Endodermal cell (in vitro differentiated cells): Measurements from ENCODE around the gene RLBP1. TPM values are rescaled to one million over a fixed set of nuclear protein-coding genes. Genes with fewer than 3 reads are reported as not detected.
"Not testable (repeated sequence)": the region's sequence is repeated elsewhere in the genome, so short reads cannot be mapped to it uniquely, and the experiment has no call there.

Source experiments
- DNase-seq: peaks from one replicate; pipeline ENCODE4 v3.0.0-alpha.2; 2017
- H3K27ac ChIP-seq: 2 replicates; pipeline ENCODE4 v1.5.1; 2013; ENCODE audit warnings: mild to moderate bottlenecking, low read depth, low read length, moderate library complexity
- H3K27me3 ChIP-seq: 2 replicates; pipeline ENCODE4 v1.6.1; 2013; ENCODE audit warnings: mild to moderate bottlenecking, low read length, moderate library complexity; ENCODE audit not compliant: insufficient read depth, control insufficient read depth, poor library complexity, severe bottlenecking
- H3K36me3 ChIP-seq: 2 replicates; pipeline ENCODE4 v1.7.0; 2013; ENCODE audit warnings: mild to moderate bottlenecking, low read length, moderate library complexity; ENCODE audit not compliant: control insufficient read depth, insufficient read depth
- H3K4me1 ChIP-seq: one replicate; pipeline ENCODE4 v1.7.0; 2013; ENCODE audit warnings: low read length; ENCODE audit not compliant: control insufficient read depth, insufficient read depth
- H3K4me3 ChIP-seq: 2 replicates; pipeline ENCODE4 v1.5.1; 2013; ENCODE audit warnings: mild to moderate bottlenecking, low read length, moderate library complexity
- H3K9ac ChIP-seq: 2 replicates; pipeline ENCODE4 v1.6.1; 2013; ENCODE audit warnings: mild to moderate bottlenecking, low read length, moderate library complexity; ENCODE audit not compliant: poor library complexity, severe bottlenecking; ENCODE audit errors: extremely low read depth
- H3K9me3 ChIP-seq: 2 replicates; pipeline ENCODE4 v1.6.1; 2013; ENCODE audit warnings: mild to moderate bottlenecking, low read length, moderate library complexity; ENCODE audit not compliant: control insufficient read depth
- H3K27ac Mint-ChIP-seq: 2 replicates; pipeline ENCODE4 v1.8.0; 2020; ENCODE audit warnings: mixed read lengths
- H3K27me3 Mint-ChIP-seq: 2 replicates; pipeline ENCODE4 v1.8.0; 2021; ENCODE audit warnings: mild to moderate bottlenecking, mixed read lengths; ENCODE audit not compliant: insufficient read depth
- H3K36me3 Mint-ChIP-seq: 2 replicates; pipeline ENCODE4 v1.8.0; 2020; ENCODE audit warnings: low read depth, mixed read lengths
- H3K4me1 Mint-ChIP-seq: 2 replicates; pipeline ENCODE4 v1.8.0; 2020; ENCODE audit warnings: mixed read lengths
- H3K4me3 Mint-ChIP-seq: 2 replicates; pipeline ENCODE4 v1.8.0; 2020; ENCODE audit warnings: mild to moderate bottlenecking, moderate library complexity, mixed read lengths
- H3K9me3 Mint-ChIP-seq: 2 replicates; pipeline ENCODE4 v1.8.0; 2020; ENCODE audit warnings: mild to moderate bottlenecking, mixed read lengths
- CTCF ChIP-seq: fragments of 200-600 bp; sonication (generic); conservative IDR thresholded peaks from 2 replicates; pipeline ENCODE4 v1.5.0; 2021; ENCODE audit warnings: antibody characterized with exemption, mild to moderate bottlenecking
- WGBS, 2 experiments: methylation state at CpG; one replicate each; pipeline versions ENCODE4 v1.1.5 to v1.1.7; 2013; ENCODE audit warnings: missing lambda C conversion rate in 2 of 2, mixed read lengths in 1 of 2; ENCODE audit not compliant: insufficient coverage in 1 of 2, insufficient read length in 1 of 2; 5-methylcytosine and 5-hydroxymethylcytosine counted together
- long read RNA-seq, 4 experiments: library from polyadenylated mRNA in 2 of 4; library from RNA in 1 of 4; library from capped mRNA in 1 of 4; stranded (forward) in 3 of 4; unstranded in 1 of 4; transcript quantifications; one replicate each; pipeline ENCODE4 v2.0.0, GENCODE V29; 2020 to 2021; ENCODE audit warnings: inconsistent platforms in 1 of 4
- polyA plus RNA-seq, 2 experiments: library from polyadenylated mRNA; stranded (reverse); fragments of 50-300 nt; gene quantifications; one replicate each; pipeline ENCODE4 v1.2.3, GENCODE V29; 2013
- total RNA-seq, 2 donors: library from RNA; stranded (reverse); fragmentation: NEBNext Ultra II Directional in 1 of 2; extraction: Animal tissue kit (Norgen Biotek cat#: 25700) in 1 of 2; gene quantifications; 2 replicates in 1 of 2; 3 replicates in 1 of 2; pipeline ENCODE4 v1.2.1, GENCODE V29; 2021

RLBP1 gene
- total RNA-seq, result not detected
- not detected for polyA plus RNA-seq (2013, experiment 1 of 2)
- 0.41 TPM for polyA plus RNA-seq (2013, experiment 2 of 2)
- long read RNA-seq, experiment 1, result 0 reads
- long read RNA-seq, experiment 2, result 0 reads
- long read RNA-seq, experiment 3, result 0 reads
- long read RNA-seq, experiment 4, result 0 reads

GRCh38 chr15:89221543-89221942 lies at the start of gene RLBP1:
RLBP1 (minus strand) TSS chr15:89221579; CDS start chr15:89218975, 2,604 bp downstream.
- Histone ChIP-seq H3K27ac (no peak within 1 kb of the TSS), H3K9ac (no peak within 1 kb of the TSS), H3K9me3 (no peaks in the 10 kb centered on the region), H3K27me3 (no peaks in the 10 kb centered on the region), H3K4me3 (no peak within 1 kb of the TSS), H3K4me1 (no peaks in the 10 kb centered on the region), H3K36me3 (no peaks in the 10 kb centered on the region)
- no peak for DNase-seq
- 92% methylated on average over 10 of the region's 11 CpGs; no CpG with 5 or more reads in 1 of the 2 experiments for WGBS, 2 experiments
- no peaks in the 10 kb centered on the region for H3K27me3 Mint-ChIP-seq
- TF ChIP-seq CTCF, result no peak
- H3K27ac Mint-ChIP-seq, result no peak within 1 kb of the TSS
- H3K36me3 Mint-ChIP-seq, result no peaks in the 10 kb centered on the region
- H3K9me3 Mint-ChIP-seq, result no peaks in the 10 kb centered on the region
- peaks cover 8% of the 10 kb centered on the region for H3K4me1 Mint-ChIP-seq
- no peak within 1 kb of the TSS for H3K4me3 Mint-ChIP-seq

GRCh38 chr15:89250142-89250541 lies 28.8 kb upstream of the RLBP1 start:
- peaks cover 48% of the 10 kb centered on the region for H3K36me3 Mint-ChIP-seq
- Histone ChIP-seq H3K9me3 (peaks cover 18% of the 10 kb centered on the region), H3K36me3 (peaks cover 48% of the 10 kb centered on the region)
- H3K27me3 Mint-ChIP-seq, H3K4me1 ChIP-seq, DNase-seq, H3K9ac ChIP-seq, H3K27ac ChIP-seq, H3K4me3 Mint-ChIP-seq, H3K4me3 ChIP-seq, H3K27me3 ChIP-seq, H3K27ac Mint-ChIP-seq, H3K4me1 Mint-ChIP-seq: not testable (repeated sequence)
- H3K9me3 Mint-ChIP-seq, result peaks cover 14% of the 10 kb centered on the region
- 100% methylated on average over 4 of the region's 5 CpGs; no CpG with 5 or more reads in 1 of the 2 experiments for WGBS, 2 experiments

GRCh38 chr15:89248584-89248983 lies 27.2 kb upstream of the RLBP1 start:
- H3K27me3 Mint-ChIP-seq, result no peaks in the 10 kb centered on the region
- no peak for TF ChIP-seq CTCF
- Histone ChIP-seq H3K9ac (no peak overlapping the region), H3K4me3 (no peak overlapping the region), H3K4me1 (no peaks in the 10 kb centered on the region), H3K27ac (no peak overlapping the region), H3K36me3 (peaks cover 41% of the 10 kb centered on the region), H3K27me3 (no peaks in the 10 kb centered on the region), H3K9me3 (peaks cover 18% of the 10 kb centered on the region)
- peaks cover 14% of the 10 kb centered on the region for H3K9me3 Mint-ChIP-seq
- WGBS, 2 experiments, result 95 to 99% methylated on average over 2 of the region's 2 CpGs
- no peak overlapping the region for H3K4me3 Mint-ChIP-seq
- H3K27ac Mint-ChIP-seq, result no peak overlapping the region
- H3K36me3 Mint-ChIP-seq, result peaks cover 46% of the 10 kb centered on the region
- DNase-seq, result no peak
- peaks cover 12% of the 10 kb centered on the region for H3K4me1 Mint-ChIP-seq

DNA sequence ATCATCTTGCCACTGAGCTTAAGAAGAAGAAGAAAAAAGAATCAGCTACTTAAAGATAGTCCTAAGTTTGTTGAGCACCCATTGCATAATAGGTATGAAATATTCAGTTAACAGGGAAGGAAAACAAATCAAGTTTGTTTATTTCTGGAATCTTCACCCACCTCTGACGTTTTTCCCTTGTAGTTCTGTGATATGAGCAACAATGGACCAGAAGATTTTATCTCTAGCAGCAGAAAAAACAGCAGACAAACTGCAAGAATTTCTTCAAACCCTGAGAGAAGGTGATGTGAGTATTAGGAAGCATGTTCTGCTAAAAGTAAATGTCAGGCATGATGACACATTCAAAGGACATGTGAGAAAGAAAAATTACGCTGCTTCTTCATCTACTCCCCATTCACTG lies 26.1 kb upstream of the RLBP1 start:
- WGBS, 2 experiments, result 75 to 92% methylated on average over 2 of the region's 2 CpGs
- Mint-ChIP-seq H3K4me1 (peaks cover 17% of the 10 kb centered on the region), H3K36me3 (peaks cover 46% of the 10 kb centered on the region), H3K9me3 (peaks cover 14% of the 10 kb centered on the region), H3K4me3 (no peak overlapping the region), H3K27me3 (peaks cover 11% of the 10 kb centered on the region), H3K27ac (no peak overlapping the region)
- Histone ChIP-seq H3K36me3 (peaks cover 41% of the 10 kb centered on the region), H3K27ac (no peak overlapping the region), H3K27me3 (peaks cover 4% of the 10 kb centered on the region), H3K9ac (no peak overlapping the region), H3K4me3 (no peak overlapping the region), H3K4me1 (no peaks in the 10 kb centered on the region), H3K9me3 (peaks cover 18% of the 10 kb centered on the region)
- no peak for TF ChIP-seq CTCF
- DNase-seq, result no peak
